Kidney (tissue), 14 donors: ENCODE measurements around the gene CEP120. TPM values are rescaled to one million over a fixed set of nuclear protein-coding genes. Genes with fewer than 3 reads are reported as not detected.

Source experiments
- DNase-seq, 5 donors: peaks; one replicate each; pipeline ENCODE4 v3.0.0-alpha.2; 2013 to 2020
- FAIRE-seq: peaks from 2 replicates; lab custom pipeline; 2012; peaks lifted over from hg19 to GRCh38; lab: Jason Lieb, UNC
- H3K27ac ChIP-seq, 2 donors: one replicate each; pipeline ENCODE4 v1.7.0; 2013; ENCODE audit warnings: low read depth in 2 of 2, low read length in 2 of 2, inconsistent platforms in 1 of 2
- H3K27me3 ChIP-seq: one replicate; pipeline ENCODE4 v1.7.1; 2013; ENCODE audit warnings: low read length, inconsistent platforms; ENCODE audit not compliant: control insufficient read depth, insufficient read depth
- H3K36me3 ChIP-seq, 3 donors: one replicate each; pipeline versions ENCODE4 v1.7.0 to v1.7.1; 2013; ENCODE audit warnings: low read length in 3 of 3, control low read depth in 1 of 3, inconsistent platforms in 1 of 3; ENCODE audit not compliant: insufficient read depth in 3 of 3, control insufficient read depth in 2 of 3
- H3K4me1 ChIP-seq, 3 donors: one replicate each; pipeline versions ENCODE4 v1.7.0 to v1.7.1; 2013; ENCODE audit warnings: low read length in 3 of 3, inconsistent platforms in 1 of 3, low read depth in 1 of 3; ENCODE audit not compliant: control insufficient read depth in 2 of 3, insufficient read depth in 2 of 3
- H3K4me3 ChIP-seq, 3 donors: one replicate each; pipeline versions ENCODE4 v1.7.0 to v1.8.1; 2013; ENCODE audit warnings: low read length in 3 of 3, control low read depth in 1 of 3, inconsistent platforms in 1 of 3
- H3K9ac ChIP-seq, 3 donors: one replicate each; pipeline versions ENCODE4 v1.7.0 to v1.7.1; 2013; ENCODE audit warnings: low read length in 3 of 3, control low read depth in 1 of 3, inconsistent platforms in 1 of 3
- H3K9me3 ChIP-seq, 3 donors: one replicate each; pipeline versions ENCODE4 v1.7.0 to v1.7.1; 2013; ENCODE audit warnings: low read length in 3 of 3, control low read depth in 1 of 3, inconsistent platforms in 1 of 3; ENCODE audit not compliant: control insufficient read depth in 2 of 3, insufficient read depth in 1 of 3
- intact Hi-C: fragments of 100-400 bp; cut with DNase I; formaldehyde crosslinking; loops from one replicate; pipeline ENCODE4 v1.11.1; 2022
- polyA plus RNA-seq: library from polyadenylated mRNA; stranded (reverse); fragments of 350-450 nt; fragmentation: Illumina TruSeq; extraction: RNeasy Lipid Tissue Mini Kit (QIAGEN cat#74804); gene quantifications from one replicate; pipeline ENCODE4 v1.2.3, GENCODE V29; 2014; ENCODE audit warnings: low read depth, low replicate concordance; ENCODE audit not compliant: insufficient read depth
- total RNA-seq: library from RNA; stranded (reverse); fragmentation: NEBNext Ultra II Directional; extraction: Animal tissue kit (Norgen Biotek cat#: 25700); gene quantifications from one replicate; pipeline ENCODE4 v1.2.1, GENCODE V29; 2021
- TF ChIP-seq, protein P1 (sequence below): IDR thresholded peaks from 3 replicates; pipeline ENCODE4 v1.5.1; 2012; ENCODE audit warnings: mild to moderate bottlenecking, moderate library complexity, borderline replicate concordance; ENCODE audit not compliant: insufficient read depth; ENCODE audit errors: extremely low read depth
- donor health status: control.
- donor health status: control.
- donor health status: control.
- donor health status: control.
- donor health status: control.
- donor health status: DM: yes; HTN: yes; CAD: no.
- donor health status: Normal renal cell carcinoma (clear cell type).

The CEP120 gene
- total and polyA plus RNA-seq, 2 donors from 2014 or later = 4.6 to 22.1 TPM

DNA sequence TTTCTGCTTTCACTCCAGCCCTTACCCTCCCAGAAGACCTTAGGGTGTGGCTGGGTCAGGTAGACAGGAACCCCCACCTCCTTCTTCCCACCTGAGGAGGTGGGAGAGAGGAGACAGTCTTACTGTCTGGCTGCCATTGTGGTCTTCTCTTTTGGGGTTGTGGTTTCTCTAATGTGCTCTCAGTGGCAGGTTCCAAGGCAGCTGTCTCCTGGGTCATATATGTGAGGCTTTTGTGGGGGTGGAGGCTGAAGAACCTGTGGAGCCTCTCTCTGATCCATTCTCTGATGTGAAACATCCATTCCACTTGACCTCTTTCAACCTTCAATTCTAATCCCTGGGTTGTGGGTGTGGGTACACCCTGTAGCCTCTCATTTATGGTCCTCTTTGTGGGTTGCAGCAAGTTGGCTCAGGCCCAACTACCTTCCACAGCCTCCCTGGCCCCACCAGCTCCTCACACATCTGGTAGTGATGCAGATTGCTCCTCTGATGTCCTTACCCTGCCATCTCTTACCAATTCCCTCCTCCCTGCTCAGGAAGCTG, 118.4 kb downstream of the CEP120 start:
- Histone ChIP-seq H3K27me3 (no peaks in the 10 kb centered on the region), H3K4me3 (no peak overlapping the region), H3K36me3 (no peaks in the 10 kb centered on the region), H3K9me3 (no peaks in the 10 kb centered on the region), H3K4me1 (no peaks in the 10 kb centered on the region), H3K27ac (no peak overlapping the region), H3K9ac (no peak overlapping the region)
- intact Hi-C loops = no loop called here
- DNase-seq (no peak), FAIRE-seq (no peak)
- TF ChIP-seq, protein P1, sequence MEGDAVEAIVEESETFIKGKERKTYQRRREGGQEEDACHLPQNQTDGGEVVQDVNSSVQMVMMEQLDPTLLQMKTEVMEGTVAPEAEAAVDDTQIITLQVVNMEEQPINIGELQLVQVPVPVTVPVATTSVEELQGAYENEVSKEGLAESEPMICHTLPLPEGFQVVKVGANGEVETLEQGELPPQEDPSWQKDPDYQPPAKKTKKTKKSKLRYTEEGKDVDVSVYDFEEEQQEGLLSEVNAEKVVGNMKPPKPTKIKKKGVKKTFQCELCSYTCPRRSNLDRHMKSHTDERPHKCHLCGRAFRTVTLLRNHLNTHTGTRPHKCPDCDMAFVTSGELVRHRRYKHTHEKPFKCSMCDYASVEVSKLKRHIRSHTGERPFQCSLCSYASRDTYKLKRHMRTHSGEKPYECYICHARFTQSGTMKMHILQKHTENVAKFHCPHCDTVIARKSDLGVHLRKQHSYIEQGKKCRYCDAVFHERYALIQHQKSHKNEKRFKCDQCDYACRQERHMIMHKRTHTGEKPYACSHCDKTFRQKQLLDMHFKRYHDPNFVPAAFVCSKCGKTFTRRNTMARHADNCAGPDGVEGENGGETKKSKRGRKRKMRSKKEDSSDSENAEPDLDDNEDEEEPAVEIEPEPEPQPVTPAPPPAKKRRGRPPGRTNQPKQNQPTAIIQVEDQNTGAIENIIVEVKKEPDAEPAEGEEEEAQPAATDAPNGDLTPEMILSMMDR = no peak

DNA sequence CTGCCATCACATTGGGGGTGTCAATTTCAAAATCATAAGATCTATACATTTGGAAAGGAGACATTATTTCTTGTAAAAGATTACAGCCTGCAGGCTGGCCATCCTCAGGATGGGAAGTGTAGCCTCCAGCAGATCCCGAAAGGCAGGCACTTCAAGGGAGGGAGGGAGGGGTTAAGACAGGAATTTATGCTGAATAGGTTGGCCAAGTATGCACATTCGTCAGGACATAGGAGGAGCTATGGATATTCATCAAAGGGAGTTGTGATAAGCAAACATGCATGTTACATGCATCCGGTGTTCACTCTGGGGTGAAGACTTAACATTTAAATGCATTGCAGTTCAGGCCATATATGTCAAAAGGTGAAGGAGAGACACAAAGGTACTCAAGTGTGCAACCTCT, 119.4 kb downstream of the CEP120 start:
- no peak overlapping the region for H3K4me3 ChIP-seq
- H3K36me3 ChIP-seq = no peaks in the 10 kb centered on the region
- H3K9me3 ChIP-seq = no peaks in the 10 kb centered on the region
- no peaks in the 10 kb centered on the region for H3K27me3 ChIP-seq
- no peak overlapping the region for H3K27ac ChIP-seq
- H3K9ac ChIP-seq = no peak overlapping the region
- FAIRE-seq (no peak), DNase-seq (no peak)
- TF ChIP-seq, protein P1 = no peak
- H3K4me1 ChIP-seq = no peaks in the 10 kb centered on the region
- intact Hi-C loops = no loop called here

DNA sequence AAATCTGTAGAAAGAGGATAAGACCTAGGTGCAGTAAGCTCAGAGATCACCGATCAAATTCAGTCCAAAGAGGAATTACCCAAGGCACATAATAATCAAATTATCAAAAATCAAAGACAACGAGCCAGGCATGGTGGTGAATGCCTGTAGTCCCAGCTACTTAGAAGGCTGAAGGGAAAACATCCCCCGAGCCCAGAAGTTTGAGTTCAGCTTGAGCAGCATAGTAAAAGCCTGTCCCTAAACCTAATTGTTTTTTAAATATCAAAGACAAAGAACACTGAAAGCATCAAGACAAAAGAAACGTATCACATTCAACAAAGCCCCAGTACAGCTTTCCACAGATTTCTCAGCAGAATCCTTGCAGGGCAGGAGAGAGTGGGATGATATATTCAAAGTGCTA, 122.9 kb downstream of the CEP120 start:
- Histone ChIP-seq H3K36me3 (no peaks in the 10 kb centered on the region), H3K9me3 (no peaks in the 10 kb centered on the region), H3K9ac (no peak overlapping the region), H3K4me1 (no peaks in the 10 kb centered on the region), H3K27me3 (no peaks in the 10 kb centered on the region), H3K27ac (no peak overlapping the region), H3K4me3 (no peak overlapping the region)
- FAIRE-seq (no peak), DNase-seq (no peak)
- intact Hi-C loops = no loop called here
- TF ChIP-seq, protein P1 = no peak

DNA sequence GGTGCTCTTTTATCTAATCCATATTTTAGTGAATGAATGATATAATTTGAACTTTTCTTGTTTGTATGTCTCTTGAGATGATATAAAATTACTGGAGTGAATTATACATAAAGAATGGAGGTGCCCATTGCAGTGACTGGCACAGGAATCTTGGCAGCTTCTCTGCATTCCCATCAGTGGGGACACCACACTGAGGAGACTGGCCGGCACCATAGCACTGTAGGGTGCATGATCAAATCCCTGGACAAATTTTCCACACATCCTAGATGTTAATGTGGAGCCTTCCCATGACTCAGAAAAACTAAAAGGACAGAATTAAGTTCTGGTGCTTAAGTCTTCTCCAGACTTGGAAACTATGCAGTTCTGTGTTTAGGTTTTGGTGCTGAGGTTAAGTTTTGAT, 124.1 kb downstream of the CEP120 start:
- DNase-seq (no peak), FAIRE-seq (no peak)
- no peak overlapping the region for H3K9ac ChIP-seq
- no peak overlapping the region for H3K27ac ChIP-seq
- H3K36me3 ChIP-seq = no peaks in the 10 kb centered on the region
- H3K27me3 ChIP-seq = no peaks in the 10 kb centered on the region
- H3K4me3 ChIP-seq = no peak overlapping the region
- H3K4me1 ChIP-seq = no peaks in the 10 kb centered on the region
- H3K9me3 ChIP-seq = no peaks in the 10 kb centered on the region
- intact Hi-C loops = no loop called here
- TF ChIP-seq, protein P1 = no peak
